ENCODE results near the gene CXXC1. TPM values are rescaled to one million over a fixed set of nuclear protein-coding genes. Genes with fewer than 3 reads are reported as not detected.

Gene CXXC1
- total RNA-seq, 1 donor from 2014 or later: 50.6 TPM

GRCh38 chr18:50285631-50286321 lies 1.7 kb downstream of the CXXC1 start:
- Mint-ChIP-seq H3K27ac (ENCODE audit: unreplicated experiment) (no peak overlapping the region), H3K4me3 (ENCODE audit: unreplicated experiment) (peak overlapping the region; percentile 99), H3K9me3 (ENCODE audit: unreplicated experiment) (no peaks in the 10 kb centered on the region), H3K4me1 (ENCODE audit: low read depth, unreplicated experiment) (peaks cover 5% of the 10 kb centered on the region), H3K27me3 (ENCODE audit: low read depth, unreplicated experiment) (no peaks in the 10 kb centered on the region), H3K36me3 (ENCODE audit: low read depth, unreplicated experiment) (peaks cover 20% of the 10 kb centered on the region)
- DNase-seq (ENCODE audit: low read depth) (no peak), FAIRE-seq (no peak)
- Histone ChIP-seq H3K27me3 (ENCODE audit: insufficient read depth, low read length) (no peaks in the 10 kb centered on the region), H3K4me1 (ENCODE audit: insufficient read depth, low read length) (peaks cover 20% of the 10 kb centered on the region), H2AFZ (ENCODE audit: low read depth, low read length) (no peak overlapping the region), H3K4me3 (ENCODE audit: insufficient read depth, low read depth, low read length) (no peak overlapping the region), H3K79me2 (ENCODE audit: insufficient read depth, low read length) (peaks cover 29% of the 10 kb centered on the region), H4K20me1 (ENCODE audit: insufficient read depth, low read length) (no peaks in the 10 kb centered on the region), H3K9ac (ENCODE audit: low read length) (no peak overlapping the region), H3K27ac (ENCODE audit: low read depth, low read length) (no peak overlapping the region), H3K9me3 (ENCODE audit: insufficient read depth, low read depth, low read length) (no peaks in the 10 kb centered on the region), H3K4me2 (ENCODE audit: low read length) (peak overlapping the region; percentile 99), H3K36me3 (ENCODE audit: insufficient read depth, low read length) (peaks cover 4% of the 10 kb centered on the region)
- TF ChIP-seq EZH2 (IDR thresholded peaks at IDR 0.05; ENCODE audit: insufficient read depth, low read length) (no peak), CTCF (IDR thresholded peaks at IDR 0.05; ENCODE audit: insufficient read depth, low read depth, low read length) (no peak)

GRCh38 chr18:50285071-50285470 lies 2.4 kb downstream of the CXXC1 start:
- H3K4me1 ChIP-seq (ENCODE audit: insufficient read depth, low read length): peaks cover 27% of the 10 kb centered on the region
- peaks cover 37% of the 10 kb centered on the region for H3K79me2 ChIP-seq (ENCODE audit: insufficient read depth, low read length)
- H3K4me3 ChIP-seq (ENCODE audit: insufficient read depth, low read depth, low read length): no peak overlapping the region
- Mint-ChIP-seq H3K27ac (ENCODE audit: unreplicated experiment) (no peak overlapping the region), H3K27me3 (ENCODE audit: low read depth, unreplicated experiment) (no peaks in the 10 kb centered on the region), H3K36me3 (ENCODE audit: low read depth, unreplicated experiment) (peaks cover 20% of the 10 kb centered on the region), H3K9me3 (ENCODE audit: unreplicated experiment) (no peaks in the 10 kb centered on the region), H3K4me1 (ENCODE audit: low read depth, unreplicated experiment) (peaks cover 9% of the 10 kb centered on the region), H3K4me3 (ENCODE audit: unreplicated experiment) (no peak overlapping the region)
- TF ChIP-seq CTCF (IDR thresholded peaks at IDR 0.05; ENCODE audit: insufficient read depth, low read depth, low read length): no peak
- TF ChIP-seq EZH2 (IDR thresholded peaks at IDR 0.05; ENCODE audit: insufficient read depth, low read length): no peak
- H3K27me3 ChIP-seq (ENCODE audit: insufficient read depth, low read length): no peaks in the 10 kb centered on the region
- H3K27ac ChIP-seq (ENCODE audit: low read depth, low read length): no peak overlapping the region
- H3K36me3 ChIP-seq (ENCODE audit: insufficient read depth, low read length): peaks cover 4% of the 10 kb centered on the region
- H3K4me2 ChIP-seq (ENCODE audit: low read length): no peak overlapping the region
- H3K9me3 ChIP-seq (ENCODE audit: insufficient read depth, low read depth, low read length): no peaks in the 10 kb centered on the region
- peaks cover 6% of the 10 kb centered on the region for H4K20me1 ChIP-seq (ENCODE audit: insufficient read depth, low read length)
- DNase-seq (ENCODE audit: low read depth) (no peak), FAIRE-seq (no peak)
- H3K9ac ChIP-seq (ENCODE audit: low read length): no peak overlapping the region
- no peak overlapping the region for H2AFZ ChIP-seq (ENCODE audit: low read depth, low read length)

- no peak for DNase-seq (ENCODE audit: low read depth)
- peaks cover 12% of the 10 kb centered on the region for H4K20me1 ChIP-seq (ENCODE audit: insufficient read depth, low read length)
- H3K27me3 ChIP-seq (ENCODE audit: insufficient read depth, low read length): no peaks in the 10 kb centered on the region
- H3K36me3 Mint-ChIP-seq (ENCODE audit: low read depth, unreplicated experiment): peaks cover 20% of the 10 kb centered on the region
- H3K9me3 ChIP-seq (ENCODE audit: insufficient read depth, low read depth, low read length): no peaks in the 10 kb centered on the region
- no peak for FAIRE-seq
- no peak overlapping the region for H3K4me3 ChIP-seq (ENCODE audit: insufficient read depth, low read depth, low read length)
- no peak overlapping the region for H3K4me2 ChIP-seq (ENCODE audit: low read length)
- peaks cover 34% of the 10 kb centered on the region for H3K4me1 ChIP-seq (ENCODE audit: insufficient read depth, low read length)
- H3K27me3 Mint-ChIP-seq (ENCODE audit: low read depth, unreplicated experiment): no peaks in the 10 kb centered on the region
- no peak for TF ChIP-seq EZH2 (IDR thresholded peaks at IDR 0.05; ENCODE audit: insufficient read depth, low read length)
- no peak for TF ChIP-seq CTCF (IDR thresholded peaks at IDR 0.05; ENCODE audit: insufficient read depth, low read depth, low read length)
- H3K27ac ChIP-seq (ENCODE audit: low read depth, low read length): no peak overlapping the region
- no peak overlapping the region for H3K4me3 Mint-ChIP-seq (ENCODE audit: unreplicated experiment)
- H3K27ac Mint-ChIP-seq (ENCODE audit: unreplicated experiment): peak overlapping the region; percentile 84
- no peak overlapping the region for H3K9ac ChIP-seq (ENCODE audit: low read length)
- H3K9me3 Mint-ChIP-seq (ENCODE audit: unreplicated experiment): no peaks in the 10 kb centered on the region
- H2AFZ ChIP-seq (ENCODE audit: low read depth, low read length): no peak overlapping the region
- H3K36me3 ChIP-seq (ENCODE audit: insufficient read depth, low read length): peaks cover 4% of the 10 kb centered on the region
- H3K79me2 ChIP-seq (ENCODE audit: insufficient read depth, low read length): peaks cover 44% of the 10 kb centered on the region
- peaks cover 9% of the 10 kb centered on the region for H3K4me1 Mint-ChIP-seq (ENCODE audit: low read depth, unreplicated experiment)
These were observed 3.1 kb downstream of the CXXC1 start for GRCh38 chr18:50284255-50284885.

All from astrocyte (in vitro differentiated cells and primary cell).